Choroid plexus epithelial cell (primary cell): ENCODE measurements around the gene ME3.
"Not testable (repeated sequence)": the region's sequence is repeated elsewhere in the genome, so short reads cannot be mapped to it uniquely, and the experiment has no call there.

Experiments used
- DNase-seq: peaks from one replicate; pipeline ENCODE4 v3.0.0-alpha.2; 2010; ENCODE audit warnings: low read depth
- H3K4me3 ChIP-seq: 2 replicates; pipeline ENCODE4 v1.5.1; 2011; ENCODE audit warnings: low read depth, mild to moderate bottlenecking, control low read depth, low read length, moderate library complexity
- TF ChIP-seq, protein P1 (sequence below): conservative IDR thresholded peaks from 2 replicates; pipeline ENCODE4 v1.5.1; 2011; ENCODE audit warnings: low read depth, mild to moderate bottlenecking, control low read depth, inconsistent platforms, low read length, moderate library complexity

ME3 gene

DNA sequence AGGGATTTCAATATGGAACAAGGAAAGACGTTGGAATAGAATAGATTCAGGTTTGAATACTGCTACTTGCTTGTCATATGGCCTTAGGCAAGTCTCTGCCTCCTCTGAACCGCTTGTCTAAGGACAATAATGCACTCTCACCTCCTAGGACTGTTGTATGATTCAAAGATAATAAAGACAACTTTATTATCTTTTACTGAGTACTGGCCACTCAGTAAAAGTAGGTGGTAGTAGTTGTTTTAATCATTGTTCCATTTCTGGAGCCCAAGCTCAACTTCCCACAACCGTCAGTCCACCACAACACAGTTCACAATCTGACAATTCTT lies 134.2 kb downstream of the ME3 start:
- DNase-seq, result no peak
- H3K4me3 ChIP-seq, result no peak overlapping the region
- TF ChIP-seq, protein P1, sequence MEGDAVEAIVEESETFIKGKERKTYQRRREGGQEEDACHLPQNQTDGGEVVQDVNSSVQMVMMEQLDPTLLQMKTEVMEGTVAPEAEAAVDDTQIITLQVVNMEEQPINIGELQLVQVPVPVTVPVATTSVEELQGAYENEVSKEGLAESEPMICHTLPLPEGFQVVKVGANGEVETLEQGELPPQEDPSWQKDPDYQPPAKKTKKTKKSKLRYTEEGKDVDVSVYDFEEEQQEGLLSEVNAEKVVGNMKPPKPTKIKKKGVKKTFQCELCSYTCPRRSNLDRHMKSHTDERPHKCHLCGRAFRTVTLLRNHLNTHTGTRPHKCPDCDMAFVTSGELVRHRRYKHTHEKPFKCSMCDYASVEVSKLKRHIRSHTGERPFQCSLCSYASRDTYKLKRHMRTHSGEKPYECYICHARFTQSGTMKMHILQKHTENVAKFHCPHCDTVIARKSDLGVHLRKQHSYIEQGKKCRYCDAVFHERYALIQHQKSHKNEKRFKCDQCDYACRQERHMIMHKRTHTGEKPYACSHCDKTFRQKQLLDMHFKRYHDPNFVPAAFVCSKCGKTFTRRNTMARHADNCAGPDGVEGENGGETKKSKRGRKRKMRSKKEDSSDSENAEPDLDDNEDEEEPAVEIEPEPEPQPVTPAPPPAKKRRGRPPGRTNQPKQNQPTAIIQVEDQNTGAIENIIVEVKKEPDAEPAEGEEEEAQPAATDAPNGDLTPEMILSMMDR, result no peak

- TF ChIP-seq, protein P1, result peak; percentile 48
- no peak overlapping the region for H3K4me3 ChIP-seq
- DNase-seq, result peak; percentile 58
These were observed 134.7 kb downstream of the ME3 start for GRCh38 chr11:86537541-86538222.

- DNase-seq, result no peak
- H3K4me3 ChIP-seq, result no peak overlapping the region
- TF ChIP-seq, protein P1, result no peak
These were observed 136.6 kb downstream of the ME3 start for GRCh38 chr11:86535773-86536172.

- TF ChIP-seq, protein P1, result no peak
- peak; percentile 65 for DNase-seq
- no peak overlapping the region for H3K4me3 ChIP-seq
These were observed 147.6 kb downstream of the ME3 start for GRCh38 chr11:86524620-86525352.

- TF ChIP-seq, protein P1, result no peak
- DNase-seq, result peak; percentile 96
- H3K4me3 ChIP-seq, result no peak overlapping the region
These were observed 148.4 kb downstream of the ME3 start for GRCh38 chr11:86523738-86524619.

- H3K4me3 ChIP-seq, DNase-seq: not testable (repeated sequence)
These were observed 149.9 kb downstream of the ME3 start for GRCh38 chr11:86522512-86522911.

GRCh38 chr11:86519064-86519911 lies 153.1 kb downstream of the ME3 start:
- DNase-seq, result peak; percentile 92
- TF ChIP-seq, protein P1, result no peak
- H3K4me3 ChIP-seq, result no peak overlapping the region
